Measurements from ENCODE around the gene NDUFB8.

NDUFB8 gene

GRCh38 chr10:100560248-100560647 is 30.6 kb upstream of the NDUFB8 start:
- no peak for TF ChIP-seq CTCF (IDR thresholded peaks at IDR 0.05; ENCODE audit: extremely low read depth, missing control alignments)
- no peak for DNase-seq (ENCODE audit: low spot score)

- no peak for TF ChIP-seq CTCF (IDR thresholded peaks at IDR 0.05; ENCODE audit: extremely low read depth, missing control alignments)
- no peak for DNase-seq (ENCODE audit: low spot score)
Observed at GRCh38 chr10:100554902-100555301, 25.2 kb upstream of the NDUFB8 start.

GRCh38 chr10:100553929-100554328 is 24.3 kb upstream of the NDUFB8 start:
- TF ChIP-seq CTCF (IDR thresholded peaks at IDR 0.05; ENCODE audit: extremely low read depth, missing control alignments), result no peak
- DNase-seq (ENCODE audit: low spot score), result no peak

- TF ChIP-seq CTCF (IDR thresholded peaks at IDR 0.05; ENCODE audit: extremely low read depth, missing control alignments), result no peak
- no peak for DNase-seq (ENCODE audit: low spot score)
Observed at GRCh38 chr10:100551738-100552137, 22.1 kb upstream of the NDUFB8 start.

GRCh38 chr10:100551196-100551595 is 21.5 kb upstream of the NDUFB8 start:
- TF ChIP-seq CTCF (IDR thresholded peaks at IDR 0.05; ENCODE audit: extremely low read depth, missing control alignments), result no peak
- no peak for DNase-seq (ENCODE audit: low spot score)

GRCh38 chr10:100544950-100545349 is 15.3 kb upstream of the NDUFB8 start:
- DNase-seq (ENCODE audit: low spot score), result no peak
- no peak for TF ChIP-seq CTCF (IDR thresholded peaks at IDR 0.05; ENCODE audit: extremely low read depth, missing control alignments)

- no peak for TF ChIP-seq CTCF (IDR thresholded peaks at IDR 0.05; ENCODE audit: extremely low read depth, missing control alignments)
- DNase-seq (ENCODE audit: low spot score), result no peak
Observed at GRCh38 chr10:100537475-100537874, 7.8 kb upstream of the NDUFB8 start.

All from GM20000 (cell line).